CD14-positive monocyte (primary cell): Measurements from ENCODE around the gene SMYD3. TPM values are rescaled to one million over a fixed set of nuclear protein-coding genes. Genes with fewer than 3 reads are reported as not detected.

ENCODE experiments used
- DNase-seq, 3 donors: peaks; one replicate each; pipeline ENCODE4 v3.0.0-alpha.2; 2011 to 2022
- H2AFZ ChIP-seq: 2 replicates; pipeline ENCODE4 v1.6.0; 2012; ENCODE audit warnings: mild to moderate bottlenecking, low read depth, low read length, inconsistent platforms; ENCODE audit not compliant: insufficient read depth, poor library complexity, severe bottlenecking
- H3K27ac ChIP-seq, 2 donors: 1 replicate in 1 of 2; 2 replicates in 1 of 2; pipeline ENCODE4 v1.5.1; 2012 to 2013; ENCODE audit warnings: low read length in 2 of 2, control low read depth in 1 of 2, inconsistent platforms in 1 of 2, low read depth in 1 of 2, mild to moderate bottlenecking in 1 of 2
- H3K27me3 ChIP-seq, 2 donors: one replicate each; pipeline versions ENCODE4 v1.6.0 to v1.6.1; 2011 to 2013; ENCODE audit warnings: low read length in 2 of 2; ENCODE audit not compliant: control insufficient read depth in 2 of 2, insufficient read depth in 2 of 2
- H3K36me3 ChIP-seq, 2 donors: replicated peaks in 1 of 2; 1 replicate in 1 of 2; 2 replicates in 1 of 2; pipeline versions ENCODE4 v1.5.1 to v1.6.1; 2012 to 2013; ENCODE audit warnings: low read length in 2 of 2, control low read depth in 1 of 2, inconsistent platforms in 1 of 2, mild to moderate bottlenecking in 1 of 2; ENCODE audit not compliant: insufficient read depth in 2 of 2, control insufficient read depth in 1 of 2
- H3K4me1 ChIP-seq, 2 donors: 1 replicate in 1 of 2; 2 replicates in 1 of 2; pipeline versions ENCODE4 v1.5.1 to v1.6.1; 2012 to 2013; ENCODE audit warnings: low read length in 2 of 2, control low read depth in 1 of 2, inconsistent platforms in 1 of 2, mild to moderate bottlenecking in 1 of 2, moderate library complexity in 1 of 2; ENCODE audit not compliant: insufficient read depth in 2 of 2, control insufficient read depth in 1 of 2
- H3K4me2 ChIP-seq: replicated peaks from 2 replicates; pipeline ENCODE3; 2012; ENCODE audit warnings: low read length, moderate library complexity, mild to moderate bottlenecking; ENCODE audit not compliant: poor library complexity, severe bottlenecking; ENCODE audit errors: extremely low read depth
- H3K4me3 ChIP-seq, 3 experiments: fragments of 200-600 bp in 1 of 3; sonication (generic) in 1 of 3; replicated peaks in 1 of 3; 1 replicate in 2 of 3; 2 replicates in 1 of 3; pipeline ENCODE4 v1.5.1; 2011 to 2013; ENCODE audit warnings: low read length in 3 of 3, mild to moderate bottlenecking in 3 of 3, control low read depth in 2 of 3, low read depth in 2 of 3, inconsistent platforms in 1 of 3, moderate library complexity in 1 of 3
- H3K79me2 ChIP-seq: 2 replicates; pipeline ENCODE4 v1.6.0; 2012; ENCODE audit warnings: mild to moderate bottlenecking, control low read depth, inconsistent platforms, low read length, moderate library complexity; ENCODE audit not compliant: insufficient read depth
- H3K9ac ChIP-seq: 2 replicates; pipeline ENCODE4 v1.6.0; 2017; ENCODE audit warnings: low read length, mild to moderate bottlenecking; ENCODE audit not compliant: insufficient read depth, poor library complexity, severe bottlenecking
- H3K9me3 ChIP-seq, 2 donors: replicated peaks in 1 of 2; 1 replicate in 1 of 2; 2 replicates in 1 of 2; pipeline versions ENCODE4 v1.5.1 to v1.6.1; 2012 to 2013; ENCODE audit warnings: low read length in 2 of 2, control low read depth in 1 of 2; ENCODE audit not compliant: control insufficient read depth in 1 of 2, insufficient read depth in 1 of 2
- H4K20me1 ChIP-seq: 2 replicates; pipeline ENCODE4 v1.6.0; 2012; ENCODE audit warnings: mild to moderate bottlenecking, low read length, control low read depth, moderate library complexity; ENCODE audit not compliant: insufficient read depth
- H3K27ac Mint-ChIP-seq, 7 donors: one replicate each; pipeline ENCODE4 v1.8.0; 2020; ENCODE audit warnings: mild to moderate bottlenecking in 7 of 7, mixed read lengths in 7 of 7, moderate library complexity in 6 of 7, inconsistent platforms in 2 of 7
- H3K27me3 Mint-ChIP-seq, 3 donors: one replicate each; pipeline ENCODE4 v1.8.0; 2021 to 2022; ENCODE audit warnings: low read depth in 3 of 3, mild to moderate bottlenecking in 3 of 3, mixed read lengths in 3 of 3, moderate library complexity in 3 of 3, inconsistent platforms in 1 of 3
- H3K36me3 Mint-ChIP-seq, 2 donors: one replicate each; pipeline ENCODE4 v1.8.0; 2020; ENCODE audit warnings: mixed read lengths in 2 of 2, inconsistent platforms in 1 of 2, mild to moderate bottlenecking in 1 of 2
- H3K4me1 Mint-ChIP-seq: one replicate; pipeline ENCODE4 v1.8.0; 2020; ENCODE audit warnings: mild to moderate bottlenecking, mixed read lengths
- H3K4me3 Mint-ChIP-seq, 2 donors: one replicate each; pipeline ENCODE4 v1.8.0; 2020; ENCODE audit warnings: mild to moderate bottlenecking in 2 of 2, mixed read lengths in 2 of 2, moderate library complexity in 1 of 2
- H3K9me3 Mint-ChIP-seq, 7 donors: one replicate each; pipeline ENCODE4 v1.8.0; 2020 to 2022; ENCODE audit warnings: mixed read lengths in 7 of 7, mild to moderate bottlenecking in 6 of 7, moderate library complexity in 6 of 7, inconsistent platforms in 2 of 7
- WGBS: methylation state at CpG from one replicate; pipeline ENCODE4 v1.1.5; 2013; ENCODE audit warnings: missing lambda C conversion rate; ENCODE audit not compliant: insufficient coverage; 5-methylcytosine and 5-hydroxymethylcytosine counted together
- intact Hi-C, 2 donors: fragments of 100-400 bp; cut with micrococcal nuclease; formaldehyde crosslinking; loops; one replicate each; pipeline versions ENCODE4 v1.15.0 to v1.15.1; 2023
- polyA plus RNA-seq, 3 donors: library from polyadenylated mRNA; depleted of rRNA in 1 of 3; unstranded in 2 of 3; stranded (reverse) in 1 of 3; fragments of 300-500 nt in 2 of 3; fragments of >200 nt in 1 of 3; fragmentation: Illumina TruSeq in 2 of 3; gene quantifications; 1 replicate in 2 of 3; 2 replicates in 1 of 3; pipeline ENCODE4 v1.2.3, GENCODE V29; 2012 to 2021
- TF ChIP-seq, protein P1 (sequence below): fragments of 200-600 bp; IDR thresholded peaks from one replicate; pipeline ENCODE4 v1.8.0; 2022; ENCODE audit warnings: antibody characterized with exemption, mild to moderate bottlenecking

The SMYD3 gene
- polyA plus RNA-seq, 3 donors, result 2.7 to 8.4 (median 4.0) TPM

DNA sequence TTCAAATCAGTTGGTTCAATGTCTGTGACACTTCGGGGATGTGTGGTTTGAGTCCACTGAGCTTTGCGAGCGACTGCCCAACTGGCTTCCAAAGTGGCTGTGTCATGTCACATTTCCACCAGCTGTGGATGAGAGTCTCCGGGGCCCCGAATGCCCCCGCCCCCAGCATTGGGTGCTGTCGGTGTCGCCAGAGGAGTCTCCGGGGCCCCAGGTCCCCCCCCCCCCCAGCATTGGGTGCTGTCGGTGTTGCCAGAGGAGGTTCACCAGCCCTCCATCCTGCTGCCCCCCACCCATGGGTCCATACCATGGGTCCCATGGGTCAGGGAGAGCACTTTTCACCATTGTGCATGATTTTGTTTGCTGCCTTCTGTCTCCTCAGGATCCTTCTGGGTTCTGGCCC lies 9.0 kb upstream of the SMYD3 start:
- H3K4me3 Mint-ChIP-seq, result no peak overlapping the region
- Histone ChIP-seq H3K27me3 (no peaks in the 10 kb centered on the region), H3K4me2 (no peak overlapping the region), H3K4me1 (no peaks in the 10 kb centered on the region), H3K9me3 (peaks cover 60 to 93% of the 10 kb centered on the region in 2 donors), H3K9ac (no peak overlapping the region), H4K20me1 (no peaks in the 10 kb centered on the region), H2AFZ (no peak overlapping the region), H3K79me2 (no peaks in the 10 kb centered on the region), H3K4me3 (no peak overlapping the region), H3K36me3 (no peaks in the 10 kb centered on the region), H3K27ac (no peak overlapping the region)
- 97% methylated on average over 6 of the region's 10 CpGs for WGBS
- no peaks in the 10 kb centered on the region for H3K4me1 Mint-ChIP-seq
- TF ChIP-seq, protein P1, sequence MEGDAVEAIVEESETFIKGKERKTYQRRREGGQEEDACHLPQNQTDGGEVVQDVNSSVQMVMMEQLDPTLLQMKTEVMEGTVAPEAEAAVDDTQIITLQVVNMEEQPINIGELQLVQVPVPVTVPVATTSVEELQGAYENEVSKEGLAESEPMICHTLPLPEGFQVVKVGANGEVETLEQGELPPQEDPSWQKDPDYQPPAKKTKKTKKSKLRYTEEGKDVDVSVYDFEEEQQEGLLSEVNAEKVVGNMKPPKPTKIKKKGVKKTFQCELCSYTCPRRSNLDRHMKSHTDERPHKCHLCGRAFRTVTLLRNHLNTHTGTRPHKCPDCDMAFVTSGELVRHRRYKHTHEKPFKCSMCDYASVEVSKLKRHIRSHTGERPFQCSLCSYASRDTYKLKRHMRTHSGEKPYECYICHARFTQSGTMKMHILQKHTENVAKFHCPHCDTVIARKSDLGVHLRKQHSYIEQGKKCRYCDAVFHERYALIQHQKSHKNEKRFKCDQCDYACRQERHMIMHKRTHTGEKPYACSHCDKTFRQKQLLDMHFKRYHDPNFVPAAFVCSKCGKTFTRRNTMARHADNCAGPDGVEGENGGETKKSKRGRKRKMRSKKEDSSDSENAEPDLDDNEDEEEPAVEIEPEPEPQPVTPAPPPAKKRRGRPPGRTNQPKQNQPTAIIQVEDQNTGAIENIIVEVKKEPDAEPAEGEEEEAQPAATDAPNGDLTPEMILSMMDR, result no peak
- intact Hi-C loops, result no loop called here
- H3K9me3 Mint-ChIP-seq, result peaks cover 49 to 88% (median 74%) of the 10 kb centered on the region in 7 donors
- H3K27me3 Mint-ChIP-seq, result peaks cover 3% of the 10 kb centered on the region in 3 donors
- no peaks in the 10 kb centered on the region for H3K36me3 Mint-ChIP-seq
- no peak for DNase-seq
- H3K27ac Mint-ChIP-seq, result no peak overlapping the region

- no peaks in the 10 kb centered on the region for H3K36me3 ChIP-seq
- no peak overlapping the region for H3K4me2 ChIP-seq
- no peaks in the 10 kb centered on the region for H3K79me2 ChIP-seq
- TF ChIP-seq, protein P1, result no peak
- H3K9me3 ChIP-seq, result peaks cover 60 to 87% of the 10 kb centered on the region in 2 donors
- WGBS, result no CpG with 5 or more reads among the region's 3 CpGs
- Mint-ChIP-seq H3K27ac (no peak overlapping the region), H3K4me1 (no peaks in the 10 kb centered on the region), H3K9me3 (peaks cover 49 to 82% (median 74%) of the 10 kb centered on the region in 7 donors), H3K36me3 (no peaks in the 10 kb centered on the region), H3K27me3 (peaks cover 3% of the 10 kb centered on the region in 3 donors), H3K4me3 (no peak overlapping the region)
- intact Hi-C loops, result no loop called here
- H3K27me3 ChIP-seq, result no peaks in the 10 kb centered on the region
- no peak for DNase-seq
- no peaks in the 10 kb centered on the region for H4K20me1 ChIP-seq
- no peak overlapping the region for H3K9ac ChIP-seq
- H3K27ac ChIP-seq, result no peak overlapping the region
- H2AFZ ChIP-seq, result no peak overlapping the region
- H3K4me1 ChIP-seq, result no peaks in the 10 kb centered on the region
- H3K4me3 ChIP-seq, result no peak overlapping the region
Observed at GRCh38 chr1:246515390-246516005, 8.4 kb upstream of the SMYD3 start.
